IPS DF 6.9 (cell line): ENCODE measurements around the gene PDE8B.

Experiments used
- DNase-seq: peaks from one replicate; pipeline ENCODE4 v3.0.0-alpha.2; 2013; ENCODE audit warnings: low read depth, low spot score
- H3K27ac ChIP-seq: one replicate; pipeline ENCODE4 v1.5.1; 2013; ENCODE audit warnings: low read length, control low read depth
- H3K27me3 ChIP-seq: 2 replicates; pipeline ENCODE4 v1.6.1; 2013; ENCODE audit warnings: mild to moderate bottlenecking, low read length; ENCODE audit not compliant: control insufficient read depth, insufficient read depth
- H3K36me3 ChIP-seq: 2 replicates; pipeline ENCODE4 v1.6.1; 2013; ENCODE audit warnings: low read length; ENCODE audit not compliant: control insufficient read depth, insufficient read depth
- H3K4me1 ChIP-seq: 2 replicates; pipeline ENCODE4 v1.6.1; 2013; ENCODE audit warnings: low read length; ENCODE audit not compliant: control insufficient read depth, insufficient read depth
- H3K4me3 ChIP-seq: 2 replicates; pipeline ENCODE4 v1.5.1; 2013; ENCODE audit warnings: mild to moderate bottlenecking, low read length
- H3K9me3 ChIP-seq: 2 replicates; pipeline ENCODE4 v1.6.1; 2013; ENCODE audit warnings: low read length, inconsistent platforms; ENCODE audit not compliant: control insufficient read depth, insufficient read depth
- WGBS: extraction: QIAGEN DNeasy Blood & Tissue Kit; methylation state at CpG from one replicate; pipeline ENCODE4 v1.1.7; 2013; ENCODE audit warnings: mixed read lengths, missing lambda C conversion rate; ENCODE audit not compliant: insufficient read length, insufficient coverage; 5-methylcytosine and 5-hydroxymethylcytosine counted together

PDE8B gene

GRCh38 chr5:77304388-77304787 is 93.9 kb downstream of the PDE8B start:
- no CpG with 5 or more reads among the region's 1 CpG for WGBS
- H3K27ac ChIP-seq, result no peak overlapping the region
- H3K4me1 ChIP-seq, result no peaks in the 10 kb centered on the region
- no peaks in the 10 kb centered on the region for H3K27me3 ChIP-seq
- no peaks in the 10 kb centered on the region for H3K36me3 ChIP-seq
- no peak for DNase-seq
- no peaks in the 10 kb centered on the region for H3K9me3 ChIP-seq
- H3K4me3 ChIP-seq, result no peak overlapping the region

GRCh38 chr5:77305222-77305846 is 94.9 kb downstream of the PDE8B start:
- no peaks in the 10 kb centered on the region for H3K9me3 ChIP-seq
- no peaks in the 10 kb centered on the region for H3K4me1 ChIP-seq
- H3K4me3 ChIP-seq, result no peak overlapping the region
- no CpG with 5 or more reads among the region's 2 CpGs for WGBS
- no peak for DNase-seq
- no peak overlapping the region for H3K27ac ChIP-seq
- H3K36me3 ChIP-seq, result no peaks in the 10 kb centered on the region
- H3K27me3 ChIP-seq, result no peaks in the 10 kb centered on the region

- no peak for DNase-seq
Observed at GRCh38 chr5:77305956-77306355, 95.5 kb downstream of the PDE8B start.

GRCh38 chr5:77306531-77306930 is 96.1 kb downstream of the PDE8B start:
- DNase-seq, result no peak
- H3K9me3 ChIP-seq, result no peaks in the 10 kb centered on the region
- no peaks in the 10 kb centered on the region for H3K27me3 ChIP-seq
- WGBS, result no CpG with 5 or more reads among the region's 6 CpGs
- H3K27ac ChIP-seq, result no peak overlapping the region
- no peak overlapping the region for H3K4me3 ChIP-seq
- H3K4me1 ChIP-seq, result no peaks in the 10 kb centered on the region
- no peaks in the 10 kb centered on the region for H3K36me3 ChIP-seq

More at GRCh38 chr5:77305956-77306355, 95.5 kb downstream of the PDE8B start:
- Histone ChIP-seq H3K4me3 (no peak overlapping the region), H3K9me3 (no peaks in the 10 kb centered on the region), H3K27me3 (no peaks in the 10 kb centered on the region), H3K27ac (no peak overlapping the region), H3K4me1 (no peaks in the 10 kb centered on the region), H3K36me3 (no peaks in the 10 kb centered on the region)
- WGBS, result no CpG with 5 or more reads among the region's 3 CpGs

GRCh38 chr5:77308154-77308960 is 97.9 kb downstream of the PDE8B start:
- H3K4me3 ChIP-seq, result no peak overlapping the region
- H3K4me1 ChIP-seq, result no peaks in the 10 kb centered on the region
- WGBS, result no CpG with 5 or more reads among the region's 12 CpGs
- no peak overlapping the region for H3K27ac ChIP-seq
- DNase-seq, result no peak
- H3K27me3 ChIP-seq, result no peaks in the 10 kb centered on the region
- H3K36me3 ChIP-seq, result no peaks in the 10 kb centered on the region
- H3K9me3 ChIP-seq, result no peaks in the 10 kb centered on the region

- no peak for DNase-seq
- Histone ChIP-seq H3K27me3 (no peaks in the 10 kb centered on the region), H3K4me1 (no peaks in the 10 kb centered on the region), H3K27ac (no peak overlapping the region), H3K36me3 (no peaks in the 10 kb centered on the region), H3K9me3 (no peaks in the 10 kb centered on the region), H3K4me3 (no peak overlapping the region)
- WGBS, result no CpG with 5 or more reads among the region's 2 CpGs
Observed at GRCh38 chr5:77309140-77309539, 98.7 kb downstream of the PDE8B start.

GRCh38 chr5:77310494-77311213 is 100.2 kb downstream of the PDE8B start:
- Histone ChIP-seq H3K27me3 (no peaks in the 10 kb centered on the region), H3K4me1 (no peaks in the 10 kb centered on the region), H3K36me3 (no peaks in the 10 kb centered on the region), H3K4me3 (no peak overlapping the region), H3K27ac (no peak overlapping the region), H3K9me3 (no peaks in the 10 kb centered on the region)
- no CpG with 5 or more reads among the region's 4 CpGs for WGBS
- DNase-seq, result no peak

GRCh38 chr5:77311214-77311571 is 100.7 kb downstream of the PDE8B start:
- H3K27ac ChIP-seq, result no peak overlapping the region
- no peaks in the 10 kb centered on the region for H3K36me3 ChIP-seq
- WGBS, result no CpG with 5 or more reads among the region's 1 CpG
- H3K4me1 ChIP-seq, result no peaks in the 10 kb centered on the region
- no peak for DNase-seq
- no peak overlapping the region for H3K4me3 ChIP-seq
- no peaks in the 10 kb centered on the region for H3K27me3 ChIP-seq
- no peaks in the 10 kb centered on the region for H3K9me3 ChIP-seq

GRCh38 chr5:77312413-77312812 is 101.9 kb downstream of the PDE8B start:
- Histone ChIP-seq H3K4me3 (no peak overlapping the region), H3K9me3 (no peaks in the 10 kb centered on the region), H3K27me3 (no peaks in the 10 kb centered on the region), H3K4me1 (no peaks in the 10 kb centered on the region), H3K27ac (no peak overlapping the region), H3K36me3 (no peaks in the 10 kb centered on the region)
- DNase-seq, result no peak
- no CpG with 5 or more reads among the region's 1 CpG for WGBS

GRCh38 chr5:77316871-77317661 is 106.6 kb downstream of the PDE8B start:
- no peak for DNase-seq
- Histone ChIP-seq H3K4me3 (no peak overlapping the region), H3K4me1 (peaks cover 3% of the 10 kb centered on the region), H3K27me3 (no peaks in the 10 kb centered on the region), H3K36me3 (no peaks in the 10 kb centered on the region), H3K9me3 (no peaks in the 10 kb centered on the region), H3K27ac (no peak overlapping the region)
- WGBS, result no CpG with 5 or more reads among the region's 1 CpG
